NOMO-1 treated with DMSO at 0.1 percent for 48 hours (cell line): ENCODE measurements around the gene NOTCH1.
A peak's percentile ranks its signal among the peaks of the same experiment; 100 is the strongest.
"Not testable (repeated sequence)": the region's sequence is repeated elsewhere in the genome, so short reads cannot be mapped to it uniquely, and the experiment has no call there.

Experiments
- DNase-seq: peaks from one replicate; lab custom pipeline; 2025; ENCODE audit not compliant: unreplicated experiment; lab: John Stamatoyannopoulos, UW

NOTCH1 gene

GRCh38 chr9:136545965-136546696, at the start of gene NOTCH1:
TSS of gene NOTCH1 (minus strand) at chr9:136546048. CDS start at chr9:136545786, 262 bp downstream.
- DNase-seq, result peak; percentile 99

- DNase-seq, result no peak
Observed at GRCh38 chr9:136594492-136594891, 48.6 kb upstream of the NOTCH1 start.

GRCh38 chr9:136593581-136593980, 47.7 kb upstream of the NOTCH1 start:
- DNase-seq, result no peak

GRCh38 chr9:136592666-136593065, 46.8 kb upstream of the NOTCH1 start:
- no peak for DNase-seq

- no peak for DNase-seq
Observed at GRCh38 chr9:136590821-136591752, 45.2 kb upstream of the NOTCH1 start.

GRCh38 chr9:136589766-136590763, 44.2 kb upstream of the NOTCH1 start:
- DNase-seq, result no peak

GRCh38 chr9:136588663-136589464, 43.0 kb upstream of the NOTCH1 start:
- no peak for DNase-seq

- DNase-seq, result no peak
Observed at GRCh38 chr9:136587944-136588662, 42.3 kb upstream of the NOTCH1 start.

GRCh38 chr9:136587145-136587943, 41.5 kb upstream of the NOTCH1 start:
- DNase-seq, result peak; percentile 55

- no peak for DNase-seq
Observed at GRCh38 chr9:136586391-136586953, 40.6 kb upstream of the NOTCH1 start.

- no peak for DNase-seq
Observed at GRCh38 chr9:136585531-136586120, 39.8 kb upstream of the NOTCH1 start.

- DNase-seq, result no peak
Observed at GRCh38 chr9:136584934-136585333, 39.1 kb upstream of the NOTCH1 start.

- no peak for DNase-seq
Observed at GRCh38 chr9:136584401-136584932, 38.6 kb upstream of the NOTCH1 start.

GRCh38 chr9:136582977-136583735, 37.3 kb upstream of the NOTCH1 start:
- DNase-seq, result no peak

GRCh38 chr9:136581614-136582447, 36.0 kb upstream of the NOTCH1 start:
- no peak for DNase-seq

GRCh38 chr9:136579650-136580219, 33.9 kb upstream of the NOTCH1 start:
- not testable (repeated sequence) for DNase-seq
